ENCODE results near the gene CRY2. TPM values are rescaled to one million over a fixed set of nuclear protein-coding genes. Genes with fewer than 3 reads are reported as not detected.

CRY2 gene
- total and polyA plus RNA-seq, 2 of the 8 experiments (the other 6 are each of a cell fraction or from before 2014, with no cell fraction given) = 8.0 to 9.4 TPM

DNA sequence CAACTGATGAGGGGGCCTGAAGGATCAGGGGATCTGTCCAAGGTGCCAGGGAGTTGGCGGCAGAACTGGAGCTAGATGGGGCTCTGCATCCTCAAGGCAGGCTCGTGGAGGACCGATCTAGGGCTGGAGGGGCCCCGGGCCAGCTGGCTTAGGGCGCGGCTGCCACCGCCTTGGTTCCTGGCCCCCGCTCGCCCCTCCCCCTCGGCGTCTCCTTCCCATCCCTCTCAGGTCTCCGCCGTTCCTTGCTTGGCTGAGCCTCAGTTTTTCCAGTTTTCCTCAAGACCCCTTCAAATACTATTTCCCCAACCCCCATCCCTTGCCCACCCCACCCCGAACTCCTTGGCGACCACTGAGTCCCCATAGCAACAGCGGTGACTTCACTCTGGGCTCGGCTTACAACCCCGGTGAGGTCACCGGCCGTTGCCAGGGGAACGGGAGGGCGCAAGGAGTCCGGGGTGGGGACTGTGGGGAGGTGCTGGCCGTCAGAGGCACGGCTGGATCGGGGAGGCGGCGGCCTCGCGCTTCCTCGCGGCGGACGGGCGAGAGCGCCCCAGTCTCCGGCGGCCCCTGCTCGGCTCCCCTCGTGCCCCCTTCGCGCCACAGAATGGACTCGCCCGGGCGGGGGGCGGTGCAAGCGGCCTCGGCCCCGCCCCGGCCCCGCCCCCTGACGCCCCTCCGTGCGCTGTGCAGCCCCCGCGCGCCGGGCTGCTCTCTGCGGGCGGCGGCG lies 52.3 kb downstream of the CRY2 start (continued):
- TF ChIP-seq USF2 (IDR thresholded peaks at IDR 0.05; ENCODE audit: low read length) (no peak), CBX8 (IDR thresholded peaks at IDR 0.05; ENCODE audit: borderline replicate concordance, low read depth, low read length) (no peak), EP300 (IDR thresholded peaks at IDR 0.05; ENCODE audit: borderline replicate concordance in 1 of 2, low read depth in 2 of 2, low read length in 2 of 2) (peak in 1 of 2 experiments; percentile 98; a peak in 1 of 3 replicates), JUN (IDR thresholded peaks at IDR 0.05; ENCODE audit: low read depth, low read length) (peak; percentile 92), SRF (IDR thresholded peaks at IDR 0.05; ENCODE audit: low read depth, low read length) (peak; percentile 31; the same call in 1 of the 2 replicates), SIRT6 (IDR thresholded peaks at IDR 0.05; ENCODE audit: low read length) (no peak), KDM4A (IDR thresholded peaks at IDR 0.05; ENCODE audit: low read depth, low read length, severe bottlenecking) (peak; percentile 53), SIN3A (conservative IDR thresholded peaks at IDR 0.05 in 1 of 2, IDR thresholded peaks at IDR 0.05 in 1 of 2; ENCODE audit: low read depth in 1 of 2, low read length in 2 of 2) (peak; percentile 96 to 98), CHD1 (IDR thresholded peaks at IDR 0.05; ENCODE audit: low read depth, low read length) (peak; percentile 88), ATF3 (IDR thresholded peaks at IDR 0.05; ENCODE audit: insufficient read depth, low read depth, low read length) (peak; percentile 73), POU5F1 (IDR thresholded peaks at IDR 0.05; ENCODE audit: low read depth, low read length) (no peak), CTBP2 (IDR thresholded peaks at IDR 0.05; ENCODE audit: borderline replicate concordance, insufficient read depth, insufficient read length, low read length) (peak; percentile 63), CREB1 (IDR thresholded peaks at IDR 0.05) (peak; percentile 83), RAD21 (IDR thresholded peaks at IDR 0.05 in 1 of 2, conservative IDR thresholded peaks at IDR 0.05 in 1 of 2; ENCODE audit: low read depth in 2 of 2, low read length in 2 of 2) (peak in 1 of 2 experiments; percentile 26; a peak in 2 of 4 replicates), SAP30 (IDR thresholded peaks at IDR 0.05; ENCODE audit: insufficient read depth, insufficient replicate concordance, low read length) (peak; percentile 92), CEBPB (IDR thresholded peaks at IDR 0.05; ENCODE audit: low read depth, low read length) (0 out of 2 replicates have a peak, but pooled peaks have one; percentile 37), HDAC2 (IDR thresholded peaks at IDR 0.05; ENCODE audit: borderline replicate concordance in 1 of 2, low read depth in 2 of 2, low read length in 2 of 2) (peak; percentile 77 to 90; a peak in 2 of 4 replicates), RBBP5 (IDR thresholded peaks at IDR 0.05; ENCODE audit: borderline replicate concordance, low read depth, low read length) (0 out of 2 replicates have a peak, but pooled peaks have one; percentile 9), MAX (IDR thresholded peaks at IDR 0.05) (peak; percentile 42)

Data from H1 (cell line).